ENCODE data around the gene ZNF267. TPM values are rescaled to one million over a fixed set of nuclear protein-coding genes. Genes with fewer than 3 reads are reported as not detected.

ZNF267 gene
- total RNA-seq, 1 donor from 2014 or later: 12.9 TPM

DNA sequence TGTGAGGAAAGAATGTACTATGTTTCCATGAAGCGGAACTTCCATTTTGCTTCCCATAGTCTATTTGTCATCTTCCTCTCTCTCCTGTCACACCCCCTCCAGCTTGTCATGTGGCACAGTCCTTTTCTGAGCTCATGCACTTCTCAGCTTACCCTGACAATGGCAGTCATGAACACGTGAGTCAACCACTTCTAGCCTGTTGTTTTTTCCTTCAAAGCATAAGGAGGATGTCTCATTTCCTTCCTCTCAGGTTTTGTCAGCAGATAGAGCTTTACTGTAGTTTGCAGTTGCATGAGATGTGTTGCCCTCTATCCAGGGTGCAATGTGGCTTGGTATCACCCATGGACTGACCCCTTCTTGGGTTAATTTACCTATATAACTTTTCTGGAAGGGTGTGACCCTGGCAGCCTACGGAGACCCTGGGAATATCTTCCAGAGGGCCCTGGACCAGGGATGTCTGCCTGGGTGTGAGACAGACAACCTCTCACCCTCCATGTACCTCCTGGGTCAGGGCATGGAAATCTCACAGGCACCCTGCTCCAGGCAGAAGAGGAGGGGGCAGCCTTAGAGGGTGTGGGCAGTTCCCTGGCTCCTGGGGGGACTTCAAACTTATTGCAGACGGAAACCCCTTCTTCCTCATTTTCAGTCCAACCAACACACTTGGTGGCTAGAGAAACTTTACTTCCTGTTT, 4.0 kb upstream of the ZNF267 start:
- H3K9me3 Mint-ChIP-seq: no peaks in the 10 kb centered on the region
- no peak for TF ChIP-seq CTCF (IDR thresholded peaks at IDR 0.05; ENCODE audit: unreplicated experiment)
- no peak overlapping the region for H3K27ac Mint-ChIP-seq
- peaks cover 31% of the 10 kb centered on the region for H3K27me3 Mint-ChIP-seq (ENCODE audit: low read depth)
- no peak for DNase-seq (ENCODE audit: low spot score in 2 of 2, unreplicated experiment in 2 of 2)
- no peaks in the 10 kb centered on the region for H3K36me3 Mint-ChIP-seq
- H3K4me1 Mint-ChIP-seq: peaks cover 3% of the 10 kb centered on the region
- no peak overlapping the region for H3K4me3 Mint-ChIP-seq

DNA sequence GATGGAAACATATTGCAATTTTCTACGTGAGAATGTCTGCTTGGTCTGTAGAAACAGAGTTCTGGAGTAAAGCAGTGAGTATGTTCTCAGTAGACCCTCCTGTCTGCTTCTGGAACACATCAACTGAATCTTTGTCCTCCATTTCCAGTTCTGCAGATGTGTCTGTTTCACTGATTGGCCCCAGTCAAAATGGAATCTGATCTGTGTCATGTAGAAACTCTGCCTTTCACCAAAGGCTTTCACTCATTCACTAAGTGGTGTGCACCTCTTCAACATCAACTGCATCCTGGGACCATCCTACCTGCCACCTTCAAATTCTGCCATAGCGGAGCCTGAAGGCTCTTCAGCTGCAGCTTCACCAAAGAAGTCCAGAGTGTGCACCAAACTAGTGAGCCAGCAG, 2.8 kb upstream of the ZNF267 start:
- Mint-ChIP-seq H3K4me1 (peaks cover 13% of the 10 kb centered on the region), H3K9me3 (no peaks in the 10 kb centered on the region), H3K27ac (no peak overlapping the region), H3K4me3 (no peak overlapping the region), H3K36me3 (no peaks in the 10 kb centered on the region), H3K27me3 (ENCODE audit: low read depth) (peaks cover 26% of the 10 kb centered on the region)
- TF ChIP-seq CTCF (IDR thresholded peaks at IDR 0.05; ENCODE audit: unreplicated experiment): no peak
- DNase-seq (ENCODE audit: low spot score in 2 of 2, unreplicated experiment in 2 of 2): no peak

DNA sequence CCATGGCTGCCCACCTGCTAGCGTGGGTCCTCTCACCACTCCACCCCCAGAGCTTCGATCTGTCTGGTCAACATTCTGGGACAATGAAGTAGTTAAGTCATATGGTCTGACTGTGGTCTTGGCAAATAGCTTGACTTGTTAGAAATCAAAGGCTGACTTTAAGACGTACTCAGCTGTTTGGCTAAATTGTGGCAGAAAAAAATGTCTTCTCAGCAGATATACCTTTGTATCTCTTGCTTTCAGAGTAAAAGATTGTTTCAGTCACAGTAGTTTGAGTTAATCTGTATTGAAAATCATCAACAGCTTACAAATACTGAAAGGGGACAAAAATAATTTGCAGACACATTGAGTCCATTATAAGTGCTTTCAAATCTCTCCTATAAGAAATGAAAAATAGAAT, 2.1 kb upstream of the ZNF267 start:
- Mint-ChIP-seq H3K4me1 (peaks cover 16% of the 10 kb centered on the region), H3K36me3 (no peaks in the 10 kb centered on the region), H3K9me3 (no peaks in the 10 kb centered on the region), H3K27me3 (ENCODE audit: low read depth) (peaks cover 21% of the 10 kb centered on the region), H3K4me3 (no peak overlapping the region), H3K27ac (no peak overlapping the region)
- DNase-seq (ENCODE audit: low spot score in 2 of 2, unreplicated experiment in 2 of 2): no peak
- no peak for TF ChIP-seq CTCF (IDR thresholded peaks at IDR 0.05; ENCODE audit: unreplicated experiment)

DNA sequence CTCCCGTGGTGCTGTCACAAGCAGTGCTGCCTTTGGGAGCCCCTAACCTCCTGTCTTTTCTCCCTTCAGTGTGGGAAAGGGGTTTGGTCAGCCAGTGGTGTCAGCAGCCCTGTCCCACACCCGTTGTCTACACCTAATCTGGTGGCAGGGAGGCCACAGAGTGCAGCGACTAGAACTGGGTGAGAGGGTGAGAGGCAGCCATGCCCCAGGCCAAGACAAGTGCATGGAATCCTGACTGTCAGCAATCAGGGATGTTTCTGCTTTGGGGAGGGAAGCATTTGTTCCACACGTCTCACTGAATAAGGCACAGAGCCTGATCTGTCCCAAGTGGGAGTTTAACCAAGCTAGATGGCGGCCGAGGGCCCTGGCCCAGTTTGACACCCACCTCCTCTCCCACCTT, 1.4 kb upstream of the ZNF267 start:
- DNase-seq (ENCODE audit: low spot score in 2 of 2, unreplicated experiment in 2 of 2): no peak
- H3K4me1 Mint-ChIP-seq: peaks cover 17% of the 10 kb centered on the region
- no peaks in the 10 kb centered on the region for H3K9me3 Mint-ChIP-seq
- no peak for TF ChIP-seq CTCF (IDR thresholded peaks at IDR 0.05; ENCODE audit: unreplicated experiment)
- H3K36me3 Mint-ChIP-seq: no peaks in the 10 kb centered on the region
- no peak overlapping the region for H3K4me3 Mint-ChIP-seq
- H3K27ac Mint-ChIP-seq: no peak overlapping the region
- H3K27me3 Mint-ChIP-seq (ENCODE audit: low read depth): peaks cover 16% of the 10 kb centered on the region

- no peaks in the 10 kb centered on the region for H3K9me3 Mint-ChIP-seq
- no peak for TF ChIP-seq CTCF (IDR thresholded peaks at IDR 0.05; ENCODE audit: unreplicated experiment)
- DNase-seq (ENCODE audit: low spot score in 2 of 2, unreplicated experiment in 2 of 2): no peak
- H3K4me3 Mint-ChIP-seq: peak overlapping the region; percentile 94
- peaks cover 8% of the 10 kb centered on the region for H3K27me3 Mint-ChIP-seq (ENCODE audit: low read depth)
- H3K36me3 Mint-ChIP-seq: peaks cover 2% of the 10 kb centered on the region
- peaks cover 25% of the 10 kb centered on the region for H3K4me1 Mint-ChIP-seq
- H3K27ac Mint-ChIP-seq: peak overlapping the region; percentile 98
These were observed 932 bp downstream of the ZNF267 start for GRCh38 chr16:31874366-31875111.
